NCI-H1105 treated with DMSO at 0.1 percent for 48 hours (cell line): ENCODE measurements around the gene NHS.
"Not testable (repeated sequence)": the region's sequence is repeated elsewhere in the genome, so short reads cannot be mapped to it uniquely, and the experiment has no call there.

Experiments used
- DNase-seq: peaks from one replicate; lab custom pipeline; 2025; lab: John Stamatoyannopoulos, UW

The NHS gene

DNA sequence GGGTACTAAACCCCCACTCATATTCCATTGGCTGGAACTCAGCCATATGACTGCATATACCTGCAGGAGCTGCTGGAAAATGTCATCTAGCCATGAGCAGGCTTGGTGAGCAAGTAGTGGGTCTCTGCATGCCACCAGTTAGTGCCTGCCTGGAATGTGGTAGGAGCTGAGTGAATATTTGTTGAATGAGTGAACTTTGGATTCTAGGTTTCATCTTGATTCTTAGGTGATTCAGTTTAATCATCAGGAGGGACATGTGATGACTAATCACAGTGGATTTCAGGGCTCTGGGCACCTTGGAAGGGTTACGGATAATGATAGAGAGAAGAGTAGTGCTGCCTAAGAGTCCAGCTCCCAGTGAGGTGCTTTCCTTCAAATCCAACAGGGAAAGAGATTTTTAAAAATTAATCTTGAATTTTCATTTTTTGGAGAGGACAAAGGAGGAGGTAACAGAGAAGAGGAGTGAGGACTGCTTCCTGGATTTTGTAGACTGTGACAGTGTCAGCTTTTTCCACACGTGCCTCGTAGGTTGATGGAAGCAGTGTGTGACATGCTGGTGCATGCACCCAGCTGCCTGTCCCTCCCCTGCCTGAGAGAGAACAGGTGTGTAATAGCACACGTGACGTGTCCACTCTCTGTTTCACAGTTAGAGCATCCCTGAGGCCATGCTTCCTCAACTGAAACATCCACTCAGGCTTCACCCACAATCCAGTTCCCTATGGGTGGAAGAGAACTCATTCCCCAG is 30.4 kb downstream of the NHS start:
- DNase-seq: no peak

DNA sequence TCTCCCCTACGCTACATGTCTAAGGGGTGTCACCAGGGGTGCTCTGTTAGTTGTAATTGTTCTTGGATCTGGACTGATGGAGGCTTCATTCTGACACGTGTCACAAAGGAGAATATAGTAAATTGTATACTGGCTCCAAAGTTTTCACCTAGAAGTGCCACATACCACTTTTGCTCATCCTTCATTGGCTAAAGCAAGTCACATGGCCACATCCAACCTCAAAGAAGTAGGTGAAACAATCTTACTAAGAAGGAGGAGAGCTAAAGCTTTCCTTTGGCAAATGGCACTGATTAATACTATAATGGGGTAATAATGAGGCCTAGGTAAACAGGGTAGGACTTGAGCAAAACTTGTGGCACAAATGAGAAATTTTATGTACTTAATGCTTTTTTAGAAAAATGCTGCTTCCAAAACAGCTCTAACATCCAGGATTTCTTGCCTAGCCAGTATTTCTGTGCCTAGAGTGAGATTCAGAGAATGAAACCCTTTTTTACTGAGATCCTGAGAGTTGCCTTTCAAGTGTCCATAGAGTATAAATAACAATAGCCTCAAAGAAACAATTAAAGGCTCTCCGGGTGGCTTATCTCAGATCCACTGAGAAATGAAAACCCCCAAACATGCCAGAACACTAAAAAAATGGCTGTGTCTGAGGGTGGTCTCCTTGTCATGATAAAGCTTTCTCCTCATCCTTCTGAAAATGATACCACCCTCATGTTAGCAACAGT is 34.7 kb downstream of the NHS start:
- no peak for DNase-seq

DNA sequence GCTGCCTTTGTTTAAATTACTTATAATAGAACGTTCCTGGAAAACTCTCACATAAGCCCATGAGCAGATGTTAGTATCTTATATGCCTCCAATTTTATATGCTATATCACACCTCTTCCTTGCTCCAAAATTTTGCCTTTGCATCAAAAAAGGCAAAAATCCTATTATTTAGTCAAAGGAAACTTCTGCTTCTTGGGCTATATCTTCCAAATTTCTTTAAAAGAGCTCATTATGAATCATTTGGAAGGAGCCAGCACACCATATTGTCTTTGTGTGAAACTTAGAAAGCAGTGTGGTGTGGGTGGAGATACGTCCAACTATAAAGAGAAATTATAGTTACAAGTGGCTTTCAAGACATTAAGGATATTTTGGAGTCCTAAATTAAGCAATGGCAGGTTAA is 35.7 kb downstream of the NHS start:
- no peak for DNase-seq

DNA sequence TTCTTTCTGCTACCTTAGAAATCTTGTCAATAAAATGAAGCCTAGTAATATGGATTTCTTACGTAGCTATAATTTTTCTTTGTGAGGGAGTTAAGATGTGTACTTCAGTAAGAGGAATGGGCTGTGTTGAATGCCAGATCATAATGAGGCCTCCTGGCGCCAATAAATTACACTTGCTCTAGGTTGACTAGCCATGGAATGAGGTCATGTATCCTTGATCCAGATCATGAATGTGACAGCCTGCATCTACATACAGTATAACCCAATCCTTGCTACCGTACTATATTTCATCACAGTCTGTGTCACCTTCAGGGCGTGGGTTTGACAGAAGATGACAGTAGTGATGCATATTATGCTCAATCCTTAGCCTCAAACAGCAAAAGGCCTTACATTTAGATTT is 36.2 kb downstream of the NHS start:
- peak; percentile 63 for DNase-seq

DNA sequence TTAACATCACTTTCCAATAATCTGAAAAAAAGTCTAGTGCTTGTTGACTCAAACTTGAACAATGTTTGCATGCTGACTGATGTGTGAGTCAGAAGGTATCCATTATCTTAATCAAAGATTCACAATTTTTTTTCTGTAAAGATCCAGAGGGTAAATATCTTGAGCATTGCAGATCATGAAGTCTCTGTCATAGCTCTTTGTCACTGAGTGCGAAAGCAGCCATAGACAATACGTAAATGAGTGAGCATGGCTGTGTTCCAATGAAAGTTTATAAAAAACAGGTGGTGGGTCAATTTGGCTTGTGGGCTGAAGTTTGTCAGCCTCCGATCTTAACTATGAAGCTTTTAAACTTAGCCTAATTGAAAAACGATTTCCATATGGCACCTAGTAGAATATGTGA is 37.7 kb downstream of the NHS start:
- peak; percentile 5 for DNase-seq

DNA sequence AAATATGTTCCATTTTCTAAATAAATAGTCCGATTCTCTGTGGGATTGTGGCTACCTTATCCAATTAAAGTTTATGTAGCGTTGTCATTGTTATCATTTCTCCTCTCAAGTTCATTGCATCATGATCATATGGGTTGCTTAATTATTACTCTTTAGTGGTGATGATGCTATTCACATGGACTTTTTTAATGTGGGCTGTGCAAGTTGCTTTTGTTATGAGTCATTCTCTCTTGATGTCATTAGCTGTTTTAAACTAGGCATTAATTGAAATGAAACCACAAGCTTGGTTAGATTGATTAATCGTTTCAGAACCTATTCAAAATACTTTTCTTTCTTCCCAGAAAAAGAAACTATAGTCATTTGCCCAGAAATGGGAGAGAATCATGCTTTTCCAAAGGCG is 38.2 kb downstream of the NHS start:
- peak; percentile 4 for DNase-seq

DNA sequence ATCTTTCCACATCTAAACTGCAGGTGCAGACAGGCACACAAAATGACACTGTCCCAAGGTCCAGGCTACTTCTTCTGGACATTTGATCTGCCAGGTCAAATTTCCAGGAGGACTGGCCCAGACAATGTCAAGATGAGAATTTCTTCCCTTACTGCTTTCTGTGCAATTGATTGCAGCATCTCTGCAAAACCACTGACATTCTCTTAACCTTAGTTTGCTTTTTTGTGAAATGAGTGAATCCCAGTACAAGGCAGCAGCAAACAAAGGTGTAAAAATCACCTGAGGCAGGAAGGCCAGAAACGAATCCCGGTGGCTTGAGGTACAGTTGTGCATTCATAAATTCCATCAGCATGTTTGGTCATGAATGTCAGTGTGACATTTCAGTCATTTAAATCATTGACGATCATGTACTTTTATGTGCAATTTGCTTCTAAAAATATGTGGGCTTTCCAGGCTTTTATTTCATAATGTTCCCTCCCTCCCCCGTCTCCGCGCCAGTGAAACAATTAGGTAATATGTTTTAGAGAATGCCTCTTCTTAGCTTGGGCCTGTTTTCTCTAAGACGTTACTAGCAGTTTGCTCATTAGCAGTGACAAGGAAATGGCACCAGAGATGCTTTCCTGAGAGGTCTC is 39.1 kb downstream of the NHS start:
- no peak for DNase-seq

DNA sequence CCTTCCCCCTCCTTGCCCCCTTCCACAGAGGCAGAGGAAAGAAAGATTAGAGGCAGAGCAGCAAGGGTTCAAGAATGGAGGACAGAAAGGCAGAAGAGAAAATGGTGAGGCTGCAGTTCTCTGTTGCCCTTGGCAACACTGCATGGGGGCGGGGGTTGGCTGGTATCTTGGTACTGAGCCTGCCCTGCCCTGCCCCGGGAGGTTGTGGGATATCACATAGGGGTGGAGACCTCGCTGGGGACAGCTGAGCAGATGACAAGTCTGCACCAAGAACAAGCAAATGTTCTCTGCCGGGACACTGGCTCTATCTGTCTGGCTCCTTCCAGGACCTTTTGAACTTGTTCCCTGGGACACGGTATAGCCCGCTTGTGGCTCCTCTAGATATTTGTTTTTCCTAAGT is 39.8 kb downstream of the NHS start:
- no peak for DNase-seq

DNA sequence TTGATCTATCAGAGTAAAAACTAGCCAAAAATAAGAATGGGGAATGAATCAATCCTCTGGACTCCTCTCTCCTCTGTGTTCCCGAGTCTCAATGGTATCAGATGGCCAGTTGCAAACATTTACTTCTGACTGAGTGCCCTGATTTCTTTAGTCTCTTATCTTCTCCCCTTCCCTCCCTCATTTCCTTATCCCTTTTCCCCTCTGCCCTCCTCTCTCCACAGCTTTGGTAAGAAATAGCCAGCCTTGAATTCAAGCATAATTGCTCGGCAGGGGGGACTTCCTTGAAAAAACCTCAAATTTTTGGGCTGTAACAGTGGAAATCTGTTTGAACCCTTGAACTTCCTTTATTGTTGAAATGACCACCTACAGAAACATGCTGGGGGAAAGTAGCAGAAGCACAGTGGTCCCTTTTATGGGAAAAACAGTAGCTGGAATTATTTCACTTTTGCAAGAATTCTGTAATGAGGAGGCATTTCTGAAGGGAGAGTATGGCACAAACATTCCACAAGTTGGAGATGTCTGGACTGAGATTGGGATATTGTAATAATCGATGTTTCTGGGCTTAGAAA is 40.3 kb downstream of the NHS start:
- no peak for DNase-seq

DNA sequence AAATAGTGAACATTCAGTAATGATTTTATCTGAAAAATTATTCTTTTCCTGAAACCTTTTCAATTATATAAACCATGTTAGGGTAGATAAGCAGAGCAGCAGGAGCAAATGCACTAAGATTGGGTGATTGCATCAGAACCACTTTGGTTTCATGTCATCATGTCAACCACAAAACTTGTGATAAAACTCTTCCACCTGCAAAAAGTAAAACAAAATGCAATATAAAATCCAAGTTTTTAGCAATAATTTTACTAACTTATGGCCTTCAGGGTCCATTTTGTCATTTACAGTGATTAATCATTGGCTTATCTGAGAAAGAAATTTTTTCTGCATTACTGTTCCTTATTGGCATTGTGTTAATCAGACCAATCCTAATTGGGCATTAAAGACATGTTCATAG is 42.4 kb downstream of the NHS start:
- DNase-seq: no peak

DNA sequence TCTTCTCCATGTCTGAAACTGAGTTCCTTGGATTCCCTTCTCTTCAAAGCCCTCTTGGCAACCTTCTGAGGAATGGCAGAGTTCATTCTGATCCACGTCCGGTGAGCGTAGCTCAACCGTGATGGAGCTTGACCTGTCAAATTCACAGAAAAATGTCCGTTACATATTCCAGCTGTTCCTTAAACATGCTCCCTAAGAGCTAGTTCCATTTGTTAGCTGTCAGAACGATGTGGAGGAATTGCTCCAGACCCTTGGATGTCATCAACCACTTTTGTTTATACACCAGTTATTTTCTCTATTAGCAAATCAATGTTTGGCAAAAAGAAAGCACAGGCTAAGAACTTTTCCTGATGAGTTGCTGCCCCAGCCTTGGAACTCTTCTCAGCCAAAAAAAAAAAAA is 50.1 kb downstream of the NHS start:
- DNase-seq: no peak

DNA sequence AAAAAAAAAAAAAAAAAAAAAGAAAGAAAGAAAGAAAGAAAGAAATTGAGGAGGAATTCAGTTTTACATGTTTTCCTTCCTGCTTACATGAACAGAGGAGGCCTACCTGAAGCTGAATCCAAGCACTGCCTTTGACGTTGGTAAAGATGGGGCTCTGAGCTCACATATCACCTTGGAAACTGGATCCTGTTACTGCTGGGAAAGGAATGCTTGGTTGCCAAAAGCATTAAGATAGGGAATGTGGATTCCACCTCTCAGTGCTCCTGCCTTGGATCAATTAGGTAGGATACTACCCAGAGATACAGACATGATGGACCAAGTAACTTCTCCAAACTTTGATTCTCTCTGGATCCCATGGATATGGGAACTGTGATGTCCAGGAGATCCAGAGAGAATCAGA is 50.6 kb downstream of the NHS start:
- DNase-seq: no peak

DNA sequence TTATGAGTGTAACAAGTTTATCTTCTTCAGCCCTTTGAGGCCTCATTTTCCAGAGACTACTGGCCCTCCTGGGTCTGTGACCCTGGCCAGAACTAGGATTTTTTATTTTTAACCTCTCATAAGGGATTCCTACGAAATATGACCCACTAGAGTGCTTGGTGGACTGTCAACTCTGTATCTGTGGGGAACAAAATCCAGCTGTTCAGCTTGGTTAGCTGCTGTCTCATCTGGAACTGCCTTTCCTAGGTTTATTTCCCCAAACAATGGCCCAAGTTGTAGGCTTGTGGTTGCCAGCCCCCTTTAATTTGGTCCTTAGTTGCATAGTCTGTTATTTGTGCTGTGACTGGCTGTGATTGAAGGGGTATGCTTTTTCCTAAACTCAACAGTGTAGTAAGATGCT is 56.2 kb downstream of the NHS start:
- no peak for DNase-seq

DNA sequence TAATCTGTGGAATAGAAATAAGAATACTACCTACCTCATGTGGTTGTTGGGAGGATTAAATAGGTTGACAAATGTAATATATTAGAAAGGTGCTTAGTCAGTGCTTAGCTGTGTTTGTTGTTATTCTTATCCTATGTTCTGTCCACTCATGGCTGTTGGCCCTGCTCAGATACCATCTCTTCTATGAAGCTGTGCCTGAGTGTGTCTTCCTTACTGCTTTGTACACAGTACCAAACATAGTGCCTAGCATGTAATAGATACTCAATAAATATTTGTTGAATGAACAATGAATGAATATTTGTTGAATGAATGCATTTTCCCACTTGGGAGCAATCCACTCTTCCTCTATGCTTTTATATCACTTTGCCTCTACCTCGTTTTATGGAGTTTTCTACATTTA is 57.2 kb downstream of the NHS start:
- DNase-seq: no peak

DNA sequence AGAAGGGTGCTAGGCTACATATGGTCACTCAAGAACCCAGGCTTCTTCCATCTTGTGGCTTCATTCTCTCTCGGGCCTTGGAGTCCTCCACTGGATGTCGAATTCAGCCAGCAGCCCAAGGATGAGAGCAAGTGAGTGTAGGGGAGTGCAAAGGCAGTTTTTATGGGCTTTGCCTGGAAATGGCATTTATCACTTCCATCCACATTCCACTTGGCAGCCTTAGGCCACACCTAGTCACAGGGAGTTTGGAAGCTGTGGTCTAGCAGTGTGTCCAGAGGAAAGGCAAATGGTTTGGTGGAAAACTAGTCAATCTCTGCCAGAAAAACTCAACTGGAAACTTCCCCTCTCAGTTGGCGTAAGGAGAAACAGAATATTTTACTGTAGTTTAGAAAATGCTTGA is 59.0 kb downstream of the NHS start:
- DNase-seq: no peak

DNA sequence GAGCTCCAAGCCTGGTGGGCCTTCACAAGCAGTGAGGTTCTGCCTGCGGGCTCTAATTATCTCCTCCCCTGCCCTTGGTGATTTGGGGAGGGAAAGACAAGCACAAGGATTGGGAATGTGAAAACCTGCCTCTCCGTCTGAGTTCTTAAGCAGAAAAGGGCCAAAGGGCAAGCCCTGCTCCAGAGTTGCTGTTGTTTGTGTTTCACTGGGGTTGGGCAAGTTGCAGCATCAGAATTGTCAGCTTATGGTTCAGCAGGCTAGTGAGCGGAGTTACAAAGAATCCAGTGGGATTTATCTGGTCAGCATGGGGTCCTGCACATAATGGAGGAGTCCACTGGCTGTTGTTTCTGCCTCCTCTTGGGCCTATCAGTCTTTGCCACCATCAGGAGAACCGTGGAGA is 60.5 kb downstream of the NHS start:
- no peak for DNase-seq

DNA sequence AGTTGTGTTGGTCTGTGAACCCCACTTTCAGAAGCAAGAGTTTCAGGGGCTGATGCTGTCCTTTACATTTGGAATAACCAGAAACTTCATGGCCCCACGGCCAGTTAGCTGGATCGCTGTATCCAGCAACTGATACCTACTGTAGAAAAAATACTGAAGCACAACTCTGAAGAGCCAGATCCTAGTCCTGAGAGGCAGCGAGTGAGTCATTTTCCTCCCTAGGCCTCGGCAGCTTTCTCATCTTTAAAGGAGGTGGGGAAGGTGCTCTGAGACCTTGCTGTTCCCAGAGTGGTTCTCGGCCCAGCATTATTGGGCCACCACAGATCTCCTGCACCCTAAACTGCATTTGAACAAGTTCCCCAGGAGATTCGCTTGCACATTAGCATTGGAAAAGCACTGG is 63.2 kb downstream of the NHS start:
- no peak for DNase-seq

DNA sequence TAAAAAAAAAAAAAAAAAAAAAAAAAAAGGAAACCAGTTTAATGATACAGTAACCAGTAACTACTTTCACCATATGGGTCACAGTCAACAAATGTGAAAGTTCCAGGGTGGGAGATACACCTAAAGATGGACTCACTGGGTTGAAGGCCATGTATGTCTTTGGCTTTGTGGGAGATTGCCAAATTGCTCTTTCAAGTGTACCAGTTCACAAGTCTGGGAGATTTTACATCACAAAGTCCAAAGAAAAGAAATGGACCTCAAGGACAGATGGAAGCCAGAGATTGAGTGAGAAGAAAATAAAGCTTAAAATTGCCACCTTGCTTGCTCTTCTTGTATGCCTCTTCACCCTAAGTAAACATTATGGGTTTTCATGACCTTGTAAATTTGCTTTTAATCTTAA is 65.3 kb downstream of the NHS start:
- no peak for DNase-seq

DNA sequence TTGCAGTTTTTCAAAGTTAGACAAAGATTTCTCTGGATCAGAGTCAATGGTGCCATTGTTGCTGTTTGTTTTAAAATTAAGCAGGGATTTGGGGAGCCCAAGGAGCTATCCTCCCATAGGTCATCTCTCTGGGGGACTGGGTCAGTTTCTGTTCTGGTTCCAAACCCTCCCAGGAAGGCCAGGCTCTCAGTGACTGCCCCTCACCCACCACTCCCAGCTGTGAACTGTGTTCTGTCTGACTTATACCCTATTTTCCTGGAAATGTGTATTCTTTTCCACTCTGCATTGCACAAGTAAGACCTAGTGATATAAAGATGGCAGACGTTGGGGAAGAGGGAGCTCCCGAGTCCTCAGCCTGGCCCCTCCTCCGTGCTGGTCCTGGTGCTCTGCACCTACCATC is 65.8 kb downstream of the NHS start:
- no peak for DNase-seq

DNA sequence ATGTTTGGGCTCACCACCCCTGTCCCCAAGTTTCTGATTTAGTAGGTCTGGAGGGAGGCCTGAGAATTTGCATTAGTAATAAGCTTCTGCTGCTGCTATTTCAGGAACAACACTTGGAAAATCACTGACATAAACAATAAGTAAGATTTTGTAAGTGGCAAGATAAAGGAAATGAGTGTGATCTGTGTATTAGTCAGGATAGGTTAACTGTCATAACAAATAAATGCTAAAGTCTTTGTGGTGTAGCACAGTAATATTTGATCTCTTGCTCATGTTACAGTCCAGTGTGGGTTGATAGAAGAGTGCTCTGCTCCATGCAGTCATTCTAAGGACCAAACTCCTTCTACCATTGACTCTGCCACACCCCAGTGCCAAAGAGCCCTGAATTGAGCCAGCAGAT is 67.0 kb downstream of the NHS start:
- no peak for DNase-seq

DNA sequence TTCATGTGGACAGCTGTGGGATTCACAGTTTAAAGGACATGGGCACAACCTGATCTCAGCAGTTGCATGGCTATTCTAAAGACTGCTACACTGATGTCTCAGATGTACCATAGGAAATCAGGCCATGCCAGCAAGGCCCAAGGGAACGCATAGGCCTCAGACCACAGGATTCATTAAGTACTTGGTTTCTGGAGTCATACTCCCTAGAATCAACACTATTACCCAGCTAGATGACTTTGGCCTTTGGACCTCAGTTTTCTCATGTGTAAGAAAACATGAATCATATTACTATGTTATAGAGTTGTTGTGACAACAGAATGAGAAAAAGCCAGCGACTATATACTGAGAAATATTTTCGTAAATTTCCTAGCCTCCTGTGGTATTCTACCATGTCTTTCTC is 67.9 kb downstream of the NHS start:
- no peak for DNase-seq

DNA sequence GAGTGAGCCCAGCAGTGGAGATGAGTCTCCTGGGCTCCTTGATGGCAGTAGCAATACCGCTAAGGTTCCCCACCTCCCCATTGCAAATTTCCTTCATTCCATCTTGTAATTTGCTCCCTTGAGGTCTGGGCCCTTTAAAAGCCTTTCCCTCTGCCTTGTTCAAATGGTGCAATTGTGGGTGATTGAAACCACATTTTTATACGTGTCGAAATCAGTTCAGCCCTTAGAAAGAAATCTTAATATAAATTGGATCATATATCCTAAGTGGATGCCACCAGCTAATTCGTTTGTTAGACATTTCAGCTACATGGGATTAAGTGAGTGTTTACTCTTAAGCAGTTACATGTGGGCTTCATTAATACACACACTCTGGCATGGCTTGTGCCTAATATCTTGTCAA is 68.6 kb downstream of the NHS start:
- DNase-seq: no peak

DNA sequence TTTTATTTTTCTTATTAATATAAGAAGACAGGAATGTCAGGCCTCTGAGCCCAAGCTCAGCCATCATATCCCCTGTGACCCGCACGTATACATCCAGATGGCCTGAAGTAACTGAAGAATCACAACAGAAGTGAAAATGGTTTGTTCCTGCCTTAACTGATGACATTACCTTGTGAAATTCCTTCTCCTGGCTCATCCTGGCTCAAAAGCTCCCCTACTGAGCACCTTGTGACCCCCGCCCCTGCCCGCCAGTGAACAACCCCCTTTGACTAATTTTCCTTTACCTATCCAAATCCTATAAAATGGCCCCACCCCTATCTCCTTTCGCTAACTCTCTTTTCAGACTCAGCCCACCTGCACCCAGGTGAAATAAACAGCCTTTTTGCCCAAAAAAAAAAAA is 71.3 kb downstream of the NHS start:
- DNase-seq: not testable (repeated sequence)
